NCI-H1417 (cell line): Measurements from ENCODE around the gene SEPTIN14.
"Not testable (repeated sequence)": the region's sequence is repeated elsewhere in the genome, so short reads cannot be mapped to it uniquely, and the experiment has no call there.

ENCODE experiments used
- DNase-seq, 3 experiments: peaks; one replicate each; lab custom pipeline; 2025; lab: John Stamatoyannopoulos, UW

The SEPTIN14 gene

DNA sequence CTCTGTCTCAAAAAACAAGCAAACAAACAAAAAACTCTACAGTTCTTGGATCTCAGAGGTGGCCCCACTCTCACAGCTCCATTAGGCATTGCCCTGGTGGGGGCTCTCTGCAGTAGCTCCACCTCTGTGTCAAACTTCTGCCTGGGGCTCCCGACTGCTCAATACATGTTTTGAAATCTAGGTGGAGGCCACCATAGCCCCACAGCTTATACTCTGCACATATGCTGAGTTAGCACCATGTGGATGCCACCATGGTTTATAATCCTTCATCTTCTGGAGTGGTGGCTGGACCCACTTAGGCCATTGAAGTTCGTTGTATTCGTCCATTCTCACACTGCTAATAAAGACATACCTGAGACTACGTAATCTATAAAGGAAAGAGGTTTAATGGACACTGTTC, 78.4 kb downstream of the SEPTIN14 start:
- no peak for DNase-seq

DNA sequence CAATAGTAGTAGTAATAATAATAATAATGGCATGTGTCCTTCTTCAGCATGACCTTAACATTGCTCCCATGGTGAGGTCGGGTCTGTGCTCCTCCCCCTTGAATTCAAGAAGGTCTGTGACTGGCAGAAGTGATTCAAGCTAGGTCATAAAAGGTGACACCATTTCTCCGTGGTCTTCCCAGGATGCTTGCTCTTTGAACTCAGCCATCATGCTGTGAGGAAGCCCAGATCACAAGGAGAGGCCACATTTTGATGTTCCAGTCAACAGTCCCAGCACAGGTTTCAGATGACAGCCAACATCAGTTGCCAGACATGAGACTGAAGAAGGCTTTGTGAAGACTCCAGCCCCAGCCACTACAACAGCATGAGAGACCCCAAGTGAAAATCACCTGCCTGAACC, 83.9 kb downstream of the SEPTIN14 start:
- DNase-seq = no peak

DNA sequence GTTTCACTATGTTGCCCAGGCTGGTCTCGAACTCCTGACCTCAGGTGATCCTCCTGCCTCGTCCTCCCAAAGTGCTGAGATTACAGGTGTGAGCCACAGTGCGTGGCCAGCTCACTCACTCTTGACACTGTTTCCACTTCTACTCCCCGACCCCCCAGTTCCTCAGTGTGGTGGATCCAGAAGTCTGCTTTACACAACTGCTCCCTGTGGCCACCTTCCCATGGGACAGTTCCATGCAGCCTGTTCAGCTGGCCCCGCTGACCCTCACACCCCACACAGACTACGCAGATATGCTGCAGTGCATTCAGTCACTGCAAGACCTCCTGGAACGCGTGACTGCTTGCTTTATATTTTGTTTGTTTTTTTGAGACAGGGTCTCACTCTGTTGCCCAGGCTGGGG, 86.4 kb downstream of the SEPTIN14 start:
- DNase-seq = no peak

DNA sequence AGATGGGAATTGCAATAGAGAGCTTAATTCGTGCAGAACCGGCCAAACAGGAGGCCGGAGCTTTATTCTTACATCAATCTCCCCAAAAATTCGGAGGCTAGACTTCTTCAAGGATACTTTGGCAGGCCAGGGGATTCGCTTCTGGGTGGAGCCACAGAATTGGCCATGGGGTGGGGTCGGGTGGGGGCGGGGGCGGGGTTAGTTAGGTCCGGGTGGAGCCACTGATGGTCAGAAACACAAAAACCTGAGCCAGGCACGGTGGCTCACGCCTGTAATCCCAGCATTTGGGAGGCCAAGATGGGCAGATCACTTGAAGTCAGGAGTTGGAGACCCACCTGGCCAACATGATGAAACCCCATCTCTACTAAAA, 87.5 kb downstream of the SEPTIN14 start:
- DNase-seq = no peak

DNA sequence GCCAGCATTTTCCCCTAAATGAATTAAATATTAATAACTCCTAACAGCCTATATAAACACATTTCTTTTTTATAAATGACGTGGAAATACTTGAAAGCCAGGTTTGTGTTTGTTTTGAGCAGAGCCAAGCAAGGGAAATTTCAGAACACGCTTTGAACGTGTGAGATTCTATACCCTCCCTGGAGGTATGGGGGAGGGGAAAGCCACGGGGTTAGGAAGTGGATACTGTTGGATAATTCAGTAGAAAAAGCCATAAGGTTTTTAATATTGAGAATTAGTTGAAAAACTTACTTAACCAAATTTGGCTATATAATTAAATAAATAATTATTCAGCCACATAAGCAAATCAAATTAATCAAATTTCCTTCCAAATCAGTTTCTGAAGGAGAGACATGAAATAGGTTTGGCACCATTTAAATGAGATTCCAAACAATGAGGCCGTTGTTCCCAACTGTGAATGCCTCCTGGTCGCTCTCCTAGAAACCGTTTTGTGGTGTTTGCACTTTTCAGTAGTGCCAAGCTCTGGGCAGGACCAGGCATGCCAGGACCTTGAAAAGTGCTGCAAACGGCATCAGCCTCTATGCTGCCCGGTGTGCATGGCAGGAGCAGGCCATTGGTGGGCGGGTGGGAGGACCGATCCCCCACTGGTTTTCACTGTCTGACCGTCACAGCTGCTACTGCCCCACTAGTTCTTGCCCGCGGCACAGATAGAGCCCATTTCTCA, 88.1 kb downstream of the SEPTIN14 start:
- peak; percentile 35 to 98 (median 92) for DNase-seq

DNA sequence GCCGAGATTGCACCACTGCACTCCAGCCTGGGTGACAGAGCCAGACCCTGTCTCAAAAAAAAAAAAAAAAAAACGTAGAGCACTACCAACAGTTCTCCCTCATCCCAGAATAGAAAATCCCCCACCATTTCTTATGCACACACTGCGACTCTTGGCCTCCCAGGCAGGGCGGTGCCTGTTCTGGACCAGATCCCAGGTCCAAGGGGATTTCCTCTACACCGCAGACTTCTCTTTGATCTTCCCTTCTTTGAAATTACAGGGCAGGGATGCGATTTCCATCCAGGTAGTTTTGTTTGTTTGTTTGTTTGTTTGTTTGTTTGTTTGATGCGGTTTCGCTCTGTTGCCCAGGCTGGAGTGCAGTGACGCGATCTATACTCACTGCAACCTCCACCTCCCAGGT, 91.8 kb downstream of the SEPTIN14 start:
- DNase-seq = no peak

DNA sequence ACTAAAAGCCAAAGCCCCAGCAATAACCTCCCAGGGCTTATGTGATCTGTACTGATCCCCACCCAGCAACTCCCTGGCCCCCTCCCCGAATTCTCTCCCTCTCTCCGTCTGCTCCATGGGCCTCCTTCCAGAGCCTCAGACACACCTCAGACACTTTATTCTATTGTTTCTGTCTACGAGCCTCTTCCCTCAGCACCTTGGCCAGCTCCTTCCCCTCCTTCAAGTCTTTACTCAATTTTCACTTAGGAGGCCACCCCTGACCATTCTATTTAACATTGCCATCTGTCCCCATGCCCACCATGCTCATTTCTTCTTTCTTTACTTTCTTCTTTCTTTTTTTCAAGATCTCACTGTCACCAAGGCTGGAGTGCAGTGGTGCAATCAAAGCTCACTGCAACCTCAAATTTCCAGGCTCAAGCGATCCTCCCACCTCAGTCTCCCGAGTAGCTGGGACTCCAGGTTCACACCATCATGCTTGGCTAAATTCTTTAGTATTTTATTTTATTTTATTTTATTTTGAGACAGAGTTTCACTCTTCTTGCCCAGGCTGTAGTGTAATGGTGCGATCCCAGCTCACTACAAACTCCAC, 109.2 kb downstream of the SEPTIN14 start:
- DNase-seq = not testable (repeated sequence)

DNA sequence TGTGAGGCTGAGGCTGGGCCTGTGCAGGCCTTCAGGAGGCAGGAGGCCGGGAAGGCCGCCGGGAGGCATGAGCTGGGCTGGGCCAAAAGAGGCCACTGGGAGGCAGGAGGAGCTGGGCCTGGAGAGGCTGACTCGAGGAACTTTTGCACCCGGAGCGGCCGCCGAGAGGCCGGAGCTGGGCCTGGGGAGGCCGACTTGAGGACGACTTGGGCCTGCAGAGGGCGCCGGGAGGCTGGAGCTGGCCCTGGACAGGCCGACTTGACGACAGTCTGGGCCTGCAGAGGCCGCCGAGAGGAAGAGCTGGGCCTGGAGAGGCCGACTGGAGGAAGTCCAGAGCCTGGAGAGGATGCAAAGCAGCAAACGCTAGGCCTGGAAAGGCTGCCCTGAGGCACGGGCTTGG, 117.8 kb downstream of the SEPTIN14 start:
- DNase-seq = not testable (repeated sequence)
